Measurements from ENCODE around the gene LAD1. TPM values are rescaled to one million over a fixed set of nuclear protein-coding genes. Genes with fewer than 3 reads are reported as not detected.

The LAD1 gene
- total and polyA plus RNA-seq, 2 of the 13 experiments (the other 11 are each of a cell fraction or from before 2014, with no cell fraction given) = 10.8 to 65.6 TPM

DNA sequence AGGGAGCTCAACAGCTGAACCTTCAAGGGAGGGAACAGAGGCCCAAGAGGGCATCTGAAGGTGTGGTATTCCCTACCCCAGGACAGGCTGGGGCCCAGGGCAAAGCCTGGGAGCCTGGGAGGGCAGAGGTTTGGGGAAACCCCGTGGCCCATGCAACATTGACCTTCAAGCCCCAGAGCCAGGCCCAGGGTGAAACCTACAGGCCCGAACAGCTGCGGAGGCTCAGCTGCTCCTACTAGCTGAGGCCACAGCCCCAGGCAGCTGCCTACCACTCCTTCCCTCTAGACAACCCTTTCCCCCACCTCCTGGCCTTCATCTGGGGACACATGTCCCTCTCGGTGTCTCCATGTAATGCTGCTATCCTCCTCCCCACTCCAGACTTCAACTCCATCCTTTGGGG, 3.2 kb downstream of the LAD1 start:
- Histone ChIP-seq H3K79me2 (ENCODE audit: insufficient read depth, low read length) (peaks cover 40% of the 10 kb centered on the region), H3K9me3 (ENCODE audit: low read length) (no peaks in the 10 kb centered on the region), H3K27me3 (ENCODE audit: control insufficient read depth in 1 of 2, insufficient read depth in 2 of 2, low read length in 2 of 2) (no peaks in the 10 kb centered on the region), H3K4me1 (ENCODE audit: insufficient read depth, low read length) (peaks cover 59% of the 10 kb centered on the region), H3K9ac (ENCODE audit: insufficient read depth, low read depth, low read length) (no peak overlapping the region), H3K36me3 (replicated peaks in 1 of 2; ENCODE audit: control insufficient read depth in 1 of 2, insufficient read depth in 2 of 2, low read length in 2 of 2) (peaks cover 0 to 2% of the 10 kb centered on the region in 2 experiments; a peak in 2 of 5 replicates), H4K20me1 (ENCODE audit: insufficient read depth, low read length) (peaks cover 12% of the 10 kb centered on the region), H3K4me3 (replicated peaks in 1 of 3; ENCODE audit: insufficient read depth in 1 of 3, low read depth in 2 of 3, low read length in 3 of 3) (no peak overlapping the region), H2AFZ (ENCODE audit: low read length) (no peak overlapping the region), H3K4me2 (ENCODE audit: low read depth, low read length) (peak overlapping the region; percentile 93), H3K27ac (ENCODE audit: extremely low read length, insufficient read depth, low read length) (peak overlapping the region; percentile 84)
- ATAC-seq (no peak), FAIRE-seq (no peak), DNase-seq (ENCODE audit: low spot score) (no peak)
- no TSS peak for BruUV-seq (replicated peaks)
- CTCF ChIA-PET (ENCODE audit: low intra/inter-chr PET ratio, low total read pairs) = no interaction called here
- in situ Hi-C loops (cut with HindIII; ENCODE audit: extremely low pct_ligation_motif_present, low pct_unique_long_range_greater_than_20kb) = no loop called here
- WGBS (ENCODE audit: low lambda C conversion rate) = 65% methylated on average over 1 of the region's 4 CpGs
- POLR2A ChIA-PET = interaction anchor here (3.5 kb wide), 1 partner anchor 10 kb away, joined by 40 read pairs; no protein-coding TSS in a partner anchor
- TF ChIP-seq ZNF432 (CRISPR knock-in tag; IDR thresholded peaks at IDR 0.05; ENCODE audit: borderline replicate concordance) (no peak), RXRB (CRISPR knock-in tag; IDR thresholded peaks at IDR 0.05; ENCODE audit: borderline replicate concordance) (no peak), MIER2 (CRISPR knock-in tag; IDR thresholded peaks at IDR 0.05) (no peak), ZNF343 (CRISPR knock-in tag; IDR thresholded peaks at IDR 0.05) (no peak), NR2C2 (CRISPR knock-in tag; IDR thresholded peaks at IDR 0.05; ENCODE audit: borderline replicate concordance) (no peak), POGZ (CRISPR knock-in tag; IDR thresholded peaks at IDR 0.05) (no peak), RBAK (CRISPR knock-in tag; IDR thresholded peaks at IDR 0.05) (no peak), CHCHD3 (CRISPR knock-in tag; IDR thresholded peaks at IDR 0.05) (no peak), ATF7 (IDR thresholded peaks at IDR 0.05) (no peak), ATF7 (CRISPR knock-in tag; IDR thresholded peaks at IDR 0.05) (no peak), YY1 (IDR thresholded peaks at IDR 0.05; ENCODE audit: insufficient read depth, insufficient replicate concordance, low read depth, low read length) (no peak), RBM22 (optimal IDR thresholded peaks at IDR 0.05; ENCODE audit: low read length) (no peak), KDM5A (IDR thresholded peaks at IDR 0.05; ENCODE audit: borderline replicate concordance, low read length) (no peak), ZNF724P (CRISPR knock-in tag; IDR thresholded peaks at IDR 0.05; ENCODE audit: borderline replicate concordance) (no peak), FOSL2 (CRISPR knock-in tag; IDR thresholded peaks at IDR 0.05) (no peak), SIX1 (CRISPR knock-in tag; IDR thresholded peaks at IDR 0.05; ENCODE audit: borderline replicate concordance) (no peak), NAIF1 (CRISPR knock-in tag; IDR thresholded peaks at IDR 0.05; ENCODE audit: borderline replicate concordance) (no peak), JUNB (CRISPR knock-in tag; IDR thresholded peaks at IDR 0.05; ENCODE audit: borderline replicate concordance) (no peak), ZNF781 (CRISPR knock-in tag; IDR thresholded peaks at IDR 0.05; ENCODE audit: borderline replicate concordance, not compliant biosample characterization) (no peak)
- TF ChIP-seq, protein P1, sequence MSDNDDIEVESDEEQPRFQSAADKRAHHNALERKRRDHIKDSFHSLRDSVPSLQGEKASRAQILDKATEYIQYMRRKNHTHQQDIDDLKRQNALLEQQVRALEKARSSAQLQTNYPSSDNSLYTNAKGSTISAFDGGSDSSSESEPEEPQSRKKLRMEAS (IDR thresholded peaks at IDR 0.05) = no peak
- TF ChIP-seq, protein P2, sequence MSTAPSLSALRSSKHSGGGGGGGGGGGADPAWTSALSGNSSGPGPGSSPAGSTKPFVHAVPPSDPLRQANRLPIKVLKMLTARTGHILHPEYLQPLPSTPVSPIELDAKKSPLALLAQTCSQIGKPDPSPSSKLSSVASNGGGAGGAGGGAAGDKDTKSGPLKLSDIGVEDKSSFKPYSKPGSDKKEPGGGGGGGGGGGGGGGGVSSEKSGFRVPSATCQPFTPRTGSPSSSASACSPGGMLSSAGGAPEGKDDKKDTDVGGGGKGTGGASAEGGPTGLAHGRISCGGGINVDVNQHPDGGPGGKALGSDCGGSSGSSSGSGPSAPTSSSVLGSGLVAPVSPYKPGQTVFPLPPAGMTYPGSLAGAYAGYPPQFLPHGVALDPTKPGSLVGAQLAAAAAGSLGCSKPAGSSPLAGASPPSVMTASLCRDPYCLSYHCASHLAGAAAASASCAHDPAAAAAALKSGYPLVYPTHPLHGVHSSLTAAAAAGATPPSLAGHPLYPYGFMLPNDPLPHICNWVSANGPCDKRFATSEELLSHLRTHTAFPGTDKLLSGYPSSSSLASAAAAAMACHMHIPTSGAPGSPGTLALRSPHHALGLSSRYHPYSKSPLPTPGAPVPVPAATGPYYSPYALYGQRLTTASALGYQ (CRISPR knock-in tag; IDR thresholded peaks at IDR 0.05) = no peak
- intact Hi-C loops (cut with micrococcal nuclease; ENCODE audit: unreplicated experiment) = loop anchor here (1.0 kb wide), 1 partner anchor 9 kb away; no protein-coding TSS in a partner anchor

Measured in HepG2 (cell line).